Lung microvascular endothelial cell (primary cell): ENCODE measurements around the gene DPYD. TPM values are rescaled to one million over a fixed set of nuclear protein-coding genes. Genes with fewer than 3 reads are reported as not detected.

Source experiments
- DNase-seq, 2 donors: peaks; one replicate each; pipeline versions ENCODE4 v3.0.0 to v3.0.0-alpha.2; 2010; ENCODE audit warnings: low read depth in 2 of 2
- total RNA-seq: library from RNA; depleted of rRNA; stranded (reverse); fragments of >200 nt; gene quantifications from 2 replicates; pipeline ENCODE4 v1.2.1, GENCODE V29; 2014

Gene DPYD
- total RNA-seq, 1 donor from 2014 or later = 15.9 TPM

DNA sequence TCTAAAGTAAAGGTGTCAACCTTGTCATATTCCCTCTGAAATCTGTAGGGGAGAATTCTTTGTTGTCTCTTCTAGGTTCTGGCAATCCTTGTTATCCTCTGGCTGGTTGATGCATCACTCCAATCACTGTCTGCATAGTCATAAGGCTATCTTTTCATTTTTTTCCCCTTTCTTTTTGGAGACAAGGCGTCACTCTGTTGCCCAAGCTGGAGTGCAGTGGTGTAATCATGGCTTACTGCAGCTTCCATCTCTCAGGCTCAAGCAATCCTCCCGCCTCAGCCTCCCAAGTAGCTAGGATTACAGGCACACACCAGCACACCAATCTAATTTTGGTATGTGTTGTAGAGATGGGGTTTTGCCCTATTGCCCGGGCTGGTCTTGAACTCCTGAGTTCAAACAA is 12.9 kb downstream of the DPYD start:
- no peak for DNase-seq

DNA sequence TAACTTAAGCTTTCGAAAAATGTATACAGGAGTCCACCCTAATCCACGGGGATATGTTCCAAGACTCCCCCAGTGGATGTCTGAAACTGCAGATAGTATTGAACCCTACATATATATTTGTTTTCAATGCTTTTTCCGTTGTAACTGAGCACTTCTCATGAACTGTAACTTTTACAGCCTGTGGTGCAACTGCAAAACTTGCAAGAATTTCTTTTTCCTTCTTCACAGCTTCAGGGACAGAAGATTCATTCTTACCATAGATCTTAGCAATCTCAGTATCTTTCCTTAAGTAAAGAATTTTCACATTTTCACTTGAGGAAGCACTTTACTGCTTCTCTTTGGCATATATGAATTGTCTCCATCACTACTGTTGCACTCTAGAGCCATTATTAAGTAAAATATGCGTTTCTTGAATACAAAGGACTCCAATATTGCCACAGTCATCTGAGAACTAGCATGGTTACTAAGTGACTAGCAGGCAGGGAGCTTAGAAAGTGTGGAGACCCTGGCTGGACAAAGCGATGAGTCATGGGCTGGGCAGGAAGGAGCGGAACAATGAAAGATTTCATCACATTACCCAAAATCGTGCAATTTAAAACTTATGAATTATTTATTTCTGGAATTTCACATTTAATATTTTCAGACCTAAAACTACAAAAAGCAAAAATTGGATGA is 14.1 kb downstream of the DPYD start:
- DNase-seq = peak; percentile 85 to 96

DNA sequence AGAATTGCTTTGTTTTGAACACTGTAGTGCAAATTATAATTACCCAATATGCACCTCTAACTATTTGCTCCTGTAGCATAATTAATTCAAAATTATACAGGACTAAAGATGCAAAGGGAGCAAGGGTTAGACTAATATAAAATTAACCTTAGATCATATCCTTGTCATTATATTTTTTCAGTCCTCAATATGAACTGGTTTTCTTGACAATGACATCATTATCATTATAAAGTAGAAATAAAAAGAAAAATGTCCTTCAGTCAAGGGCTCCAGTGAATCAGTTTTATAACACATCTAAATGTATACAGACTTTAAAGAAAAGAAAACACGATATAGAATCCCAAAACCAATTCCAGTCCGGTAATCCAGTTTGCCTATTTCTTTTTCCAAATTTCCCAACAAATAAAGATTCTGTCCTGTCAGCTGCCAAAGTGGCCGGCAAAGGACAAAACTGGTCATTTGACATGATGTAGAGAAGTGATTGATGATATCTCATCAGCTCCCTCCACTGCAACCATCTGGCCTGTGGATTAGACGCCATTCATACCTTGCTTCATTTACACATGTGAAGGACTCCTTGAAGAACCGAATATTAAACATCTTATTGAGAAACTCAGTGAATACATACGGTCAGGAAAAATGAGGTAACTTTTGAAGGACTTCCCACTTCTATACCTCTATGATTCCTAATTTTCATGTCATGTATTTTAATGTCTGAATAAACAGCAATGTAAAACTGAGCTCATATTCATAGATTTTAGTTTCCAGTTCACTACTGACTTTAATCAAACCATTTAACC is 15.5 kb downstream of the DPYD start:
- no peak for DNase-seq

DNA sequence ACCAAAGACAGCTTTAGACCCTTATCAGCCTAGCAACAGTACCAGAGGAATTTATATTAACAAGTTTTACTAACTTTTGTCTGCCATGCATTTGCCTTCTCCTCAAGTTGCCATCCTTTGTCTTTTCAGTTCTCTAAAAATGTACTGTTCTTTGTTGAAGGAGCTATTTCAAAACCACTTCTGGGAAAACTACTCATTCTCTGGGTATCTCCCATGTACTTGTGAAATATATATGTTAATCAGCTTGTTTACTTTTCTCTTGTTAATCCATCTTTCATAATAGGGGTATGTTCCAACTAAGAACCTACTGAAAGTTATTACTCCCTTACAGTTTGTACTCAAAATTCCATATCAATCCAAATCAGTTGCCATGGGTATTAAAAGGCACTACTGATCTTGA is 16.3 kb downstream of the DPYD start:
- no peak for DNase-seq

DNA sequence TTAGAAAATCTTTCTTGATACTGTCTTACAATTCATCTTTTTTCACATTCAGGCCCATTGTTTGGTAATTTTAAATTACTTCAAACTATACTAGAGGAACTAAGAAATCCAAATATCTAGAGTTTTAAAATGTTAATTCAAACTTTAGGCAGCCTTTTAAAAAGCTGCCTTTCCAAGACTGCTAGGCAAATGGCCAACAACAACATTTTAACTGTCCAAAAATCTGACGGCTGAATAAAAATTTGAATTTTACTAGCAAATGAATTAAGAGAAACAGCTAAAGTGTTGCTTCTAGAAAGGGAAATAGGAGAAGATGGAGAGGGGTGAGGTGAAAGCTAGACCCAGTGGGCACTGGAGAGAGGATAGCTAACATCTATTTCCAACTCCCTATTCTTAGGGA is 17.2 kb downstream of the DPYD start:
- peak; percentile 44 to 75 for DNase-seq

DNA sequence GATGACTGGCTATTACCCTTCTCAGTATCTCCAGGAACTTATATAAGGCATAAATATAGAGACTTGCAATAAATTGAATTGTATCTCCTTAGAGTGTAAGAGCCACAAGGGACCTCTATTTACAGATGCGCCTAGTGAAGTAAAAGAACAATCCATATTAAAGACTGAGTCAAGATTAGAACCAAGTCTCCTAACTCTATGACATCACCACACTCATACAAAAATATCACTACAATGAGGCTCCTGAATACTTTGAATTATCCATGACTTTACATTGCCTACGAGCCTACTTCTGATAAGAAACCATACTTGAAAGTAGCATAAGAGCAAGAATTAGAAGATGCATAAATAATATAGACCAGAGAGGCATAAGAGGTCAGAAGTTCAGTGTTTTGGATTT is 18.8 kb downstream of the DPYD start:
- DNase-seq = peak in 1 of 2 donors; percentile 26

DNA sequence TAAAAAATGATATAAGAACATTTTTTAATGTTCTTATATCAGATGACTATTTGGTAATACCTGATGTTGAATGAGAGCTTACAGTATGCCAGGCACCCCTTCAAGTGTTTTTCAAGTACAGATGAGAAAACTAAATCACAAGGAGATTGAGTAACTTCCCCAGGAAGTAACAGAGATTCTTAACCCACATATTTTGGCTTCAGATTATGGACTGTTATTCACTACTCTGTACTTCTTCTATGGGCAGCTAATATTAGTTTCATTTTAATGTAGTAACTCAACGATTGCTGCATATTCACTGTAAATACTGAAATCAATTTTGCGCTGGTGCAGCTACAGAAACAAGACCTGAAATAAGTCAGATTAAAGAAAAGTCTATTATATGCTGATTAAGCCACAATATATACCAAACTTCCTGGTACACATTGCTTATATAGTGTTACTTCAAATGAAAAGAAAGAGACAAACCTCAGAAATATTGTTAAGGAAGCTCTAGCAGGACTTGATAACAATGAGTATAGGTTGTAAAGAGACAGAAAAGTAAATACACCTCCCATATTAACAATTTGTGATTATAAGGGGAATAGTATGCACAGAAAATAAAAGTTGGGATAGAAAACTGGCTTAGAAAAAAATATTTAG is 19.7 kb downstream of the DPYD start:
- peak; percentile 15 to 89 for DNase-seq

DNA sequence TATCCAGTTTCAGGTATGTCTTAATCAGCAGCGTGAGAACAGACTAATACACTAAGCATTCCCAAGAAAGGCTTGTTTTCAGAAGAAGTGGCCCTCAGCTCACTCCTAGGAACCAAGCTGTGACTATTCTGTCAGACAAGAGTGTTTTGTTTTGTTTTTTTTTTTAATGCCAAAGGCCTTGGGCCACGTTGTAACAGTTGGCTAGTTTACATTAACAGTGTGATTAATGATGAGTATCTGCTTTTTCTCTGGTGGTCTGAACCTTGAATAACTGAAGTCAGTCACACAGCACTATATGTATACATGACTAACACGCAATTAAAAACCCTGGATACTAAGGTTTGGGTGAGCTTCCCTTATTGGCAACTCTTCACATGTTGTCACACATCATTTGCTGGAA is 21.9 kb downstream of the DPYD start:
- DNase-seq = peak in 1 of 2 donors; percentile 49

DNA sequence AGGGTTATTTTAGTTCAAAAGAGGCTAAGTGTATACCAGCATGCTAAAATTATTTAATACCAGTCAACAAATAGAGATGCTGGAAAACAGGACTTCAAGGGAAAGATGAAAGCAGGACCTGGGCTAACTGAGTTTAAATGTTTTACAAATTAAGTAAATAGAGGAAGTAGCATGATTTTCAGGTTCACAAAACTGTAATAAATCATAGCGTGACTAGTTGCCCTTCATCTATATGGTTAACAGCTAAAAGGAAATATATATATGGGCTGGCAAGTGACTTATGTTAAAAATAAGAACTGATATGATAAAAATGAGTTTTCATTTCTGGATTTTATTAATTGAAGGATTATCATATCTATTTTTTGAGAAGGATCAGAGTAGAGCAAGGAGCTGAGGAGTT is 25.6 kb downstream of the DPYD start:
- DNase-seq = no peak

DNA sequence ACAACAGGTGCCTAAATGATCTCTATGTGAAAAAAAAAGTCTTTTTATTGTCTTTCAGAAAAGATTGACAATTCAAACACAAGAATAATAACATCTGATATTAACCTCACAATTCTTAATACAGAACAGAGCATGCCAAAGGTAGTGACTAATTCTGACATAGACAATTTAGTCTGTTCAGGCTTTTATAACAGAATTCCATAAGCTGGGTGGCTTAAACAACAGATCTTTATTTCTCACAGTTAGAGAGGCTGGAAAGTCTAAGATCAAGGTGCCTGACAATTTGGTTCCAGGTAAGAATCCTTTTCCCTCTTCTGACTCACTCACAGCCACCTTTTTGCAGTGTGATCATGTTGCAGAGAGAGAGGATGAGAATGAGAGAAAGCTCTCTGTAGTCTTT is 27.0 kb downstream of the DPYD start:
- no peak for DNase-seq

DNA sequence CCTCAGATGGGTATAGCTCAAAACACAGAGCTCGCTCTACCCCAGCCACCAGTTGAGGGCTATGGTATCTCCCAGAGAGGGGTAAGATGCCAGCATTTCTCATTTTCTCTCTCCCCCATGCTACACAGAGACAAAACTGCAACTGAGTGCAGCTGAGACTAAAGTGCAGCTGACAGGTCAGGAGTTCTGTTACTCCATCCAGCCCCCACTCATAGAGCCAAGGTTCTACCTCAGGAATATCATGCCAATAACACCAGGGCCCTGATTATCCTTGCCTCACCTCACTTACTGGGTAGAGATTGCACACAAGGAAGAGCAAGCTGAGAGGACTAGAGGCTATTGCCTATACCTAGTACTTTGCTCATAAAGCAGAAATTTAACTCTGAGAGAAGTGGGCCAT is 34.6 kb downstream of the DPYD start:
- DNase-seq = no peak

DNA sequence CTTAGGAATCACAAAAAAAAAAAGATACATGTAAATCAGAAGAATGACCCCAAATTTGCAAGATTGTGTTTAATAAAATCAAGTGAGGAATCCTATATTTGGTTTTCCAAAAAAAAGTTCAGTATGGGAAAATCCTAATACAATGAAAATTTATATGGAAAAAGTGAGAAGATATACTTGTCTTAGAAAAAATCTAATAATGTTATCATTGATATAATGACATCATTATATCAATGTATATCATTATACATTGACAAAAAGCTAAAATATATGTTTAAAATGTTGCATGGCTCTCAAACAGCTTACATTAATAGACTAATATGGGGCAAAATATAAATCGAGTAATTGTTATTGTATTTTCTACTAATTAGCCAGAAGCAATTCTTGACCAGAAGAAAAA is 37.0 kb downstream of the DPYD start:
- no peak for DNase-seq

DNA sequence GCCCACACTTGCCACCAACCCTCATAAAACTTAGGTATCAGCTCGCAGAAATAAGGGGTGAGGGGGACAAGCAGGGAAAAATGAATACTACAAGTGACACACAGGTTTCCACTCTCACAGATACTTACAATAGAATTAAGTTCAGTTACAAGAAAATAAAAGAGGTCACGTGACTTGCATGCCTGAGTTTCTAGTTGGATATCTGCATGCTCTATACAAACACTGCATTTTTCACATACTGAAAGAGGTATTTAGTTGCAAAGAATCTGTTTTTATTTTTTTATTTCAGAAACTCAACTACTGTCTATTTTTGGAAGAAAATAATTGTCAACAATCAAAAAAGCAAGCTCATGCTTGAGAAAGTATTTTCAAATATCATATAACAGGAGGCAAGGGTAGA is 43.5 kb downstream of the DPYD start:
- no peak for DNase-seq

DNA sequence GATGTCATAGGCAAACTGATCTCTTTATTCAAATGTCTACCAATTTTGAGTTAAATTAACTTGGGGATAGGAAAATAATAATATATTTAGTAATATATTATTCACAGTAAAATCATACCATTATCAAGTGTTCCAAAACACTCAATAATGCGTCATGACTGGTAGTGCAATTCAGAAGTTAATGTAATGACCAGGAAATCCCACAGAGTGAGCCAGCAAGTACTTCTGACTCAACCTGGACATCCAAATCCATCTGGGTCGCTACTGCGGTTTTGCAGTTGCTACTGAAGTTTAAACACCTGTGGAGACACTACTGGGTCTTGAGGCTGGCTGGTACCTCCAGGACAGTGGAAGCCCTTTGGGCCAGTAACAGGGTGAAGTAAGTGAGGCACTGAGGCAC is 44.8 kb downstream of the DPYD start:
- DNase-seq = peak in 1 of 2 donors; percentile 19

DNA sequence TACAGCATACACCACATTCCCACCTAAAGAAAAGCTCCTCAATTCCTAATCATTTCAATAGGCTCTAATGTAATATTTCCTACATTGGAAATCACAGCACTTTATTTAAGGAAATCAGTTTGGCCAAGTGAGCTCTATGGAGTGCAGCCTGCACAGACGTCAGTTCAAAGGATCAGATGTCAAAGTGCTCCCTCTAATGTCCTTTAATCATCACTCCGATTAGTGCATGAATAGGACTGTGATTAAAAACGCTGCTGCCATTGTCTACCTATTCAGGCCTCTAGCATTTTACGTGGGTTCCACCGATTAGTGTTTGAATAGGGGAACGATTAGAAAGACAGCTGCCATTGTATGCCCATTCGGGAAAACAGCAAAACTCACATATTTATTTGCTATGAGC is 50.2 kb downstream of the DPYD start:
- no peak for DNase-seq

DNA sequence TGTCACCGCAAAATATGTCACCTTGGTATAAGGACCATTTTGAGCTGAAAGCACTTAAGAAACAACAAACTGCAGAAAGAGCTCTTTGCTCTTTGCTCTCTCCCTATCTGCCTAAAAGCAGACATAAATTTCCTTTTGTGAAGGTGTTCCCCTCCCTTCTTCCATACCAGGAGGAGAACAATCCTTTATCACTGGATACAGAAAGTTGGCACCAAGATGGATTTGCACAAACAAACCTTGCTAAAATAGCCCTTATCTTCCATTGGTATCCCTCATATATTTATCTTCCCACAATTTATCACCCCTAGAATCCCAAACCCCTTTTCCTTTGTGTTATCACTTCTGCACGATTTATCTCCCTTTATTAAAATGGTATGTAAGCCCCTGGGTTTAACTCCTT is 51.4 kb downstream of the DPYD start:
- DNase-seq = no peak

DNA sequence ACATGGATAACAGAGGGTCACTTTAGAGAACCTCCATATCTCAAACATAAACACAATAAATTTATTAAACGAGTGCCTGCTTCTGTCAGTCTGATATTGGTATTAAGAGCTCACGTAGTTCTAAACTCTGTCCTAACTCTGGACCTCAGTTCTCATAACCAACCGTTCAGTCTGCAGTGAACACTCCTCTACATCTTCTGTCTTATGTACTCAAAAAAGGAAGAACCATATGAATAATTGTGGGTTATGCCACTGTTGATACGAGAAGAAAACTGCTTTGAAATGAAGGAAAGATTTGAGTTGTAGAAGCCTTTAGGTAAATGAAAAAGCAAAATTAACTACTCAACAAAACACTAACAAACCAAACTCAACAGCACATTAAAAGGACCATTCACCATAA is 53.7 kb downstream of the DPYD start:
- no peak for DNase-seq

DNA sequence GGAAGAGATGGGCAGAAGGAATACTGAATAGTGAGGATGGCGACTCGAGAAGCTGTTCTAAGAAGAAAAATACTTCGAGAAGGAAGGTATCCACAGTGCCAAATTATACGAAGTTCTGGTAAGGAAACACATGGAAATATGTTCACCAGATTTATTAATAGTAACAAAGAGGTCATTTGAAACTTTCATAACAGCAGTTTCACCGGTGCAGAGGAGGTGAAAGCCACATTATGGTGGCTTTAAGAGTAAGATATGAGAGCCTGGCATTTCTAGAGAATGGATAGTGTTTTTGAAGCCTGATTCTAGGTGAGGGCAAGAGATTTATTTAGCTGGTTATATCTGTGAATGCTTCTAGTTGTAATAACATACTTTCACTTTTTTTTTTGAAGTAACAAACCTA is 56.2 kb downstream of the DPYD start:
- DNase-seq = no peak

DNA sequence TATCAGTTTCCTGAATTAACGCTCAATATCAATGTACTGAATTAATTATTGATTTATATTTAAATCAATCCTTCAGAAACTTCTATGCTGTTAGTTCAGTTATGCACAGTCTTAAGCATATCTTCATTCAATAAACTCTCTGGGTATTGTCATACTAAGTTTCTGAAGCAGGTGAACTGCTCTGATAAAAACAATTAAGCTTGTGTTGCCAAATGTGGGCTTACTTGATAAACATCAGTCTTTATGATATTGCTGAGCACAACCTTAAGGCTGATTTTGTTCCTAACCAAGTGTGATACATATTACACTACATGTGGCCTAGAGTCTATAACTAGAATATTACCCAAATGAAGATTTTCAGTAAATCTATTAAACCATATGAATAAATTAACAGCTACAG is 67.6 kb downstream of the DPYD start:
- no peak for DNase-seq

DNA sequence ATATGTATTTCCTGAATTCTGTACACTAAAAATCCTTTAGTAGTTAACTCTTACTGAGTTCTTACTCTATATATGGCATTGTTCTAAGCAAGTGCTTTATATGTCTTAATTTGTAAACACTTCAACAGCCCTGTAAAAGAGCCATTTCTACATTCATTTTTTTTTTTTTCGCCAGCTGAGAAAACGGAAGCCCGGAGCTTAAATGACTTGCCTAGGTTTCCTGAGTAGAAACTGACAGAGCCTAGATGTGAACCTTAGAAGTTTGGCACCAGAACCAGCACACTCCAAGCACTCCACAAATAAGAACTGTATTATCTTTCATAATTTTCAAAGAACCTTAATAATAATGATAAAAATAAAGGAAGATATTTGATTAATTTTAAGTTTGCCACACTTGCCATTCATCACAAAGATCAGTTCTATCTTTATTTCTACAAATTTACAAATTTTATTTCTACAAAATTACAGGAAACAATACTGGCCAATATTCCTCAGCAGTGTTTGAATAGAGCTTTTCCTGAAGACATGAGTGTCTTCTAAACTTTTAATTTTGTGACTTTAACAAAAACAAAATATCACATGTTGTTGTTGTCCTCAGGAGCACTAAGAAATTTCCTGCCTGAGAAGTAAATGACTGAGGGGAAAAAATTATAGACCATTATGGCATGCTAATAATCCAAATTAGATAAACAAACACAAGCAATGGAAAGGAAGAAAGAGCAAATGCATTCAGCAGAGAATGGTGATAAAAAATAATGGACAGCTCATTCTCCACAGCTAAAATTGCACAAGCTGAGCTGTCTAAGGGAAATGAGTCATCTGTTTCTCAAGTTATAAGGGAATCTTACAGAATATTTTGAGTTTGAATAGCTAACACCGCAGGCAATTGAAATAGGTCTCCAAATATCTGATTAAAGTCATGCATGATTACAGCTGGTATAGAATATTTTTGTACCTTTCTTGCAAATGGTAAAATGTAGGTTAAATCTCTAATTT is 71.2 kb downstream of the DPYD start:
- DNase-seq = peak in 1 of 2 donors; percentile 88

DNA sequence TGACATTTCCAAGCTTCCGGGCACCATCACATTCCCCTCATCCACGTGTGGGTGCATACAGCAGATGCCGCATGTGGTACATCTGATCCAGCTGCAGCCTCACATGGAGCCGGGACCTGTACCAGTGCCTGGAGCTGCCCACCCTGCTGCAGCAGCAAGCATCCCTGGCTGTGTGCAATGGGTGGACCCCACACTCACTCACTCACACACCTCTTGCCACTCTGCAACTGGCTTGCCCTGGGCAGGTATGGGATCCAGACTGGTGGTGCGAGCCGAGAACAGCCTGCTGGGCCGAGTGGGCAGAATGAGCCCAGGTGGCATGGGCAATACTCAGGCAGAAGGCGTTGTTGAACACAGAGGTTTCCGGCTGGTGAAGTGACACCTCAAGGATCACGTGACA is 75.0 kb downstream of the DPYD start:
- no peak for DNase-seq
